ENCODE results near the gene SARM1. TPM values are rescaled to one million over a fixed set of nuclear protein-coding genes. Genes with fewer than 3 reads are reported as not detected.

The SARM1 gene
- total and polyA plus RNA-seq, 9 of the 15 experiments (the other 6 are each of a cell fraction or from before 2014, with no cell fraction given): 0.04 to 0.55 (median 0.11) TPM; not detected in 2

DNA sequence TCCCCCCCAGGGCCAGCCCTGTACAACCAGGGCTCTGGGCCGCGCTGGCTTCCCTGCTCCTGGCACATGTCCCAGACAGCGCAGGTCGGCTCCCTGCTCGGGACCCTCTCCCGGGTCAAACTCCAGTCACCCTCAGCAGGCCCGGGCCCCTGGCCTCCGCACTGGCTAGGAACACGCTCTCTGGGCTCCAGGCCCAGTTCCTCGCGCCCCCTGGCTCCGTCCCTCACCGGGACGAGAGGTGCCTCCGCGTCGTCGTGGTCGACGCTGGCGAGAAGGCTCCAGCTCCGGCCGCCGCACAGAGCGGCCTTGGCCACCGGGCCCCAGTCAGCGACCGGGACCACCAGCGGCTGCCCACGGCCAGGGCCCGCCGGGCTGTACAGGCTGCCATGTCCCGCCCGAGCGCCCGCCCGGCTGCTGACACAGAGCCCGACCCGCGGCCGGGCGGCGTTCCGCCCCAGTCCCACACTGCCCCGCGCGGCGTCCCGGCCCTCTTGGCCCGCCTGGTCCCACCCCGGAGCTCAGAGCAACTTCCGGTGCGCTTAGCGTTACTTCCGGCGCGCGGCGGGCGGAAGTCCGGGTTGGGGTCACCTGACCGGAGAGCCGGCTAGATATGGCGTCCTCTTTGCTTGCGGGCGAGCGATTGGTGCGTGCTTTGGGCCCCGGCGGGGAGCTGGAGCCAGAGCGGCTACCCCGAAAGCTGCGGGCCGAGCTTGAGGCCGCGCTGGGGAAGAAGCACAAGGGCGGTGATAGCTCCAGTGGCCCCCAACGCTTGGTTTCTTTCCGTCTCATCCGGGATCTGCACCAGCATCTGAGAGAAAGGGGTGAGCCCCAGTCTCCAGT lies 14.2 kb upstream of the SARM1 start, which contains the start of gene POLDIP2 (continued):
- TF ChIP-seq TSC22D4 (tag; IDR thresholded peaks at IDR 0.05) (no peak), MCM5 (IDR thresholded peaks at IDR 0.05; ENCODE audit: low read depth) (no peak), ZNF76 (CRISPR knock-in tag; IDR thresholded peaks at IDR 0.05; ENCODE audit: borderline replicate concordance) (peak; percentile 96), HDAC8 (tag; IDR thresholded peaks at IDR 0.05) (no peak), CCNT2 (IDR thresholded peaks at IDR 0.05; ENCODE audit: borderline replicate concordance, extremely low read depth, insufficient read length, low read depth, low read length) (peak; percentile 85), ZNF408 (CRISPR knock-in tag; IDR thresholded peaks at IDR 0.05; ENCODE audit: low read depth) (no peak), ZNF239 (CRISPR knock-in tag; IDR thresholded peaks at IDR 0.05) (no peak), BMI1 (IDR thresholded peaks at IDR 0.05; ENCODE audit: low read length) (no peak), NR2C2 (CRISPR knock-in tag; IDR thresholded peaks at IDR 0.05) (no peak), NR2C2 (tag; IDR thresholded peaks at IDR 0.05) (peak; percentile 96), SMAD4 (CRISPR knock-in tag; conservative IDR thresholded peaks at IDR 0.05) (0 out of 2 replicates have a peak, but pooled peaks have one; percentile 53)
- TF ChIP-seq, protein P1, sequence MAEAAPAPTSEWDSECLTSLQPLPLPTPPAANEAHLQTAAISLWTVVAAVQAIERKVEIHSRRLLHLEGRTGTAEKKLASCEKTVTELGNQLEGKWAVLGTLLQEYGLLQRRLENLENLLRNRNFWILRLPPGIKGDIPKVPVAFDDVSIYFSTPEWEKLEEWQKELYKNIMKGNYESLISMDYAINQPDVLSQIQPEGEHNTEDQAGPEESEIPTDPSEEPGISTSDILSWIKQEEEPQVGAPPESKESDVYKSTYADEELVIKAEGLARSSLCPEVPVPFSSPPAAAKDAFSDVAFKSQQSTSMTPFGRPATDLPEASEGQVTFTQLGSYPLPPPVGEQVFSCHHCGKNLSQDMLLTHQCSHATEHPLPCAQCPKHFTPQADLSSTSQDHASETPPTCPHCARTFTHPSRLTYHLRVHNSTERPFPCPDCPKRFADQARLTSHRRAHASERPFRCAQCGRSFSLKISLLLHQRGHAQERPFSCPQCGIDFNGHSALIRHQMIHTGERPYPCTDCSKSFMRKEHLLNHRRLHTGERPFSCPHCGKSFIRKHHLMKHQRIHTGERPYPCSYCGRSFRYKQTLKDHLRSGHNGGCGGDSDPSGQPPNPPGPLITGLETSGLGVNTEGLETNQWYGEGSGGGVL (CRISPR knock-in tag; IDR thresholded peaks at IDR 0.05): no peak
- TF ChIP-seq, protein P2, sequence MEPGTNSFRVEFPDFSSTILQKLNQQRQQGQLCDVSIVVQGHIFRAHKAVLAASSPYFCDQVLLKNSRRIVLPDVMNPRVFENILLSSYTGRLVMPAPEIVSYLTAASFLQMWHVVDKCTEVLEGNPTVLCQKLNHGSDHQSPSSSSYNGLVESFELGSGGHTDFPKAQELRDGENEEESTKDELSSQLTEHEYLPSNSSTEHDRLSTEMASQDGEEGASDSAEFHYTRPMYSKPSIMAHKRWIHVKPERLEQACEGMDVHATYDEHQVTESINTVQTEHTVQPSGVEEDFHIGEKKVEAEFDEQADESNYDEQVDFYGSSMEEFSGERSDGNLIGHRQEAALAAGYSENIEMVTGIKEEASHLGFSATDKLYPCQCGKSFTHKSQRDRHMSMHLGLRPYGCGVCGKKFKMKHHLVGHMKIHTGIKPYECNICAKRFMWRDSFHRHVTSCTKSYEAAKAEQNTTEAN (CRISPR knock-in tag; IDR thresholded peaks at IDR 0.05): no peak
- TF ChIP-seq, protein P3, sequence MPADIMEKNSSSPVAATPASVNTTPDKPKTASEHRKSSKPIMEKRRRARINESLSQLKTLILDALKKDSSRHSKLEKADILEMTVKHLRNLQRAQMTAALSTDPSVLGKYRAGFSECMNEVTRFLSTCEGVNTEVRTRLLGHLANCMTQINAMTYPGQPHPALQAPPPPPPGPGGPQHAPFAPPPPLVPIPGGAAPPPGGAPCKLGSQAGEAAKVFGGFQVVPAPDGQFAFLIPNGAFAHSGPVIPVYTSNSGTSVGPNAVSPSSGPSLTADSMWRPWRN (IDR thresholded peaks at IDR 0.05; ENCODE audit: low read depth): no peak
- TF ChIP-seq, protein P4, sequence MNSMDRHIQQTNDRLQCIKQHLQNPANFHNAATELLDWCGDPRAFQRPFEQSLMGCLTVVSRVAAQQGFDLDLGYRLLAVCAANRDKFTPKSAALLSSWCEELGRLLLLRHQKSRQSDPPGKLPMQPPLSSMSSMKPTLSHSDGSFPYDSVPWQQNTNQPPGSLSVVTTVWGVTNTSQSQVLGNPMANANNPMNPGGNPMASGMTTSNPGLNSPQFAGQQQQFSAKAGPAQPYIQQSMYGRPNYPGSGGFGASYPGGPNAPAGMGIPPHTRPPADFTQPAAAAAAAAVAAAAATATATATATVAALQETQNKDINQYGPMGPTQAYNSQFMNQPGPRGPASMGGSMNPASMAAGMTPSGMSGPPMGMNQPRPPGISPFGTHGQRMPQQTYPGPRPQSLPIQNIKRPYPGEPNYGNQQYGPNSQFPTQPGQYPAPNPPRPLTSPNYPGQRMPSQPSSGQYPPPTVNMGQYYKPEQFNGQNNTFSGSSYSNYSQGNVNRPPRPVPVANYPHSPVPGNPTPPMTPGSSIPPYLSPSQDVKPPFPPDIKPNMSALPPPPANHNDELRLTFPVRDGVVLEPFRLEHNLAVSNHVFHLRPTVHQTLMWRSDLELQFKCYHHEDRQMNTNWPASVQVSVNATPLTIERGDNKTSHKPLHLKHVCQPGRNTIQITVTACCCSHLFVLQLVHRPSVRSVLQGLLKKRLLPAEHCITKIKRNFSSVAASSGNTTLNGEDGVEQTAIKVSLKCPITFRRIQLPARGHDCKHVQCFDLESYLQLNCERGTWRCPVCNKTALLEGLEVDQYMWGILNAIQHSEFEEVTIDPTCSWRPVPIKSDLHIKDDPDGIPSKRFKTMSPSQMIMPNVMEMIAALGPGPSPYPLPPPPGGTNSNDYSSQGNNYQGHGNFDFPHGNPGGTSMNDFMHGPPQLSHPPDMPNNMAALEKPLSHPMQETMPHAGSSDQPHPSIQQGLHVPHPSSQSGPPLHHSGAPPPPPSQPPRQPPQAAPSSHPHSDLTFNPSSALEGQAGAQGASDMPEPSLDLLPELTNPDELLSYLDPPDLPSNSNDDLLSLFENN (IDR thresholded peaks at IDR 0.05; ENCODE audit: low read depth in 2 of 2, low read length in 2 of 2): no peak

Measured in K562 (cell line).